GM18526 (cell line): ENCODE measurements around the gene GGN.

Experiments used
- POLR2A ChIP-seq: IDR thresholded peaks from 3 replicates; pipeline ENCODE4 v1.6.1; 2011; ENCODE audit not compliant: insufficient read length; ENCODE audit errors: extremely low read depth

The GGN gene

GRCh38 chr19:38387550-38388348 is at the start of gene GGN:
GGN (minus strand) TSS chr19:38388034; CDS start chr19:38387261, 773 bp downstream.
- peak; percentile 25 for TF ChIP-seq POLR2A

- TF ChIP-seq POLR2A, result no peak
These were observed 49.5 kb upstream of the GGN start for GRCh38 chr19:38437295-38437694.

GRCh38 chr19:38434549-38435051 is 46.8 kb upstream of the GGN start:
- no peak for TF ChIP-seq POLR2A

- TF ChIP-seq POLR2A, result no peak
These were observed 45.5 kb upstream of the GGN start, which contains the start of gene RYR1 for GRCh38 chr19:38433268-38433733. RYR1 (plus strand) TSS chr19:38433691; CDS start chr19:38433830, 139 bp downstream.

- TF ChIP-seq POLR2A, result no peak
These were observed 43.1 kb upstream of the GGN start for GRCh38 chr19:38430931-38431330.

GRCh38 chr19:38429811-38430156 is 42.0 kb upstream of the GGN start:
- TF ChIP-seq POLR2A, result no peak

GRCh38 chr19:38429055-38429810 is 41.4 kb upstream of the GGN start:
- no peak for TF ChIP-seq POLR2A

- TF ChIP-seq POLR2A, result no peak
These were observed 38.1 kb upstream of the GGN start, which contains the start of gene RASGRP4 for GRCh38 chr19:38425810-38426466. RASGRP4 (minus strand) TSS chr19:38426219; CDS start chr19:38426091, 128 bp downstream.

GRCh38 chr19:38425222-38425809 is 37.5 kb upstream of the GGN start:
- no peak for TF ChIP-seq POLR2A

GRCh38 chr19:38424272-38424671 is 36.4 kb upstream of the GGN start:
- TF ChIP-seq POLR2A, result no peak

- no peak for TF ChIP-seq POLR2A
These were observed 34.6 kb upstream of the GGN start for GRCh38 chr19:38422438-38422837.

GRCh38 chr19:38421856-38422255 is 34.0 kb upstream of the GGN start:
- TF ChIP-seq POLR2A, result no peak

- no peak for TF ChIP-seq POLR2A
These were observed 33.1 kb upstream of the GGN start for GRCh38 chr19:38420935-38421334.

GRCh38 chr19:38417544-38418506 is 30.0 kb upstream of the GGN start:
- TF ChIP-seq POLR2A, result no peak
